Measurements from ENCODE around the gene CIDEB. TPM values are rescaled to one million over a fixed set of nuclear protein-coding genes. Genes with fewer than 3 reads are reported as not detected.
A peak's percentile ranks its signal among the peaks of the same experiment; 100 is the strongest.

Gene CIDEB
- total and polyA plus RNA-seq, 10 of the 15 experiments (the other 5 are each of a cell fraction or from before 2014, with no cell fraction given), result 0.34 to 6.3 (median 3.2) TPM

DNA sequence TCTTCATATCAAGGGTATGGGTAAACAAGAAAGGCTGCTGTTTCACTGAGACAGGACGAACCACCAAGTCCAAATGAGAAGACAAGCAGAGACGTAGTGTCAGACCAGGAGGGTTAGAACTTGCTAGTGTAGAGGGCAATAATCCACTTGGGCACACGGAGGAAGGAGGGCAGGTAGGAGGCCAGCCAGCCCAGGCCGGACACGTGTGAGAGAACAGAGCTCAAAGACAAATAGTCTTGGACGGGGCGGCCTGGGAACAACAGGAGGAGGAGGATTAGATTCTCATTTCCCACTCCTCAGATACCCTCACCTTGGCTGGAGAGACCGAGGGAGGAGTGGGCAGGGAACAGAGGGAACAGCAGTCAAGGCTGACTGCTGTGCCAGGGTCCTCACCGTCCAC lies 17.0 kb downstream of the CIDEB start:
- H3K27ac ChIP-seq (ENCODE audit: control insufficient read depth, insufficient read depth), result no peak overlapping the region
- CTCF ChIA-PET, result interaction anchor here (0.7 to 13.4 kb wide), 7 partner anchors 9 to 94 kb away, joined by 3 to 269 read pairs (median 11); partner anchors contain the start of genes CIDEB, DHRS1, NOP9 and RABGGTA
- H4K20me1 ChIP-seq (ENCODE audit: control insufficient read depth, insufficient read depth), result no peaks in the 10 kb centered on the region
- H3K9me3 ChIP-seq (replicated peaks; ENCODE audit: control insufficient read depth, insufficient read depth, low read length), result no peaks in the 10 kb centered on the region
- H3K79me2 ChIP-seq (ENCODE audit: control insufficient read depth, insufficient read depth, low read length), result no peaks in the 10 kb centered on the region
- H3K36me3 ChIP-seq (ENCODE audit: control insufficient read depth in 2 of 2, insufficient read depth in 2 of 2, low read length in 1 of 2), result peaks cover 13 to 29% of the 10 kb centered on the region in 2 experiments
- RAD21 ChIA-PET (ENCODE audit: unreplicated experiment), result interaction anchor here (1.7 to 3.0 kb wide), 4 partner anchors 9 to 48 kb away, joined by 5 to 16 read pairs (median 10); partner anchors contain the start of genes DHRS1, NOP9 and TINF2
- peaks cover 11% of the 10 kb centered on the region for H3K4me1 ChIP-seq (ENCODE audit: control insufficient read depth, insufficient read depth, low read length)
- POLR2A ChIA-PET, result interaction anchor here (0.9 to 2.5 kb wide), 4 partner anchors 10 to 78 kb away, joined by 4 to 9 read pairs (median 6); partner anchors contain the start of gene TINF2
- ATAC-seq, result no peak
- no peak for DNase-seq (ENCODE audit: low read depth, low spot score)
- H2AFZ ChIP-seq (ENCODE audit: control insufficient read depth, low read depth, low read length), result no peak overlapping the region
- H3K27me3 ChIP-seq (replicated peaks in 1 of 2; ENCODE audit: control insufficient read depth in 2 of 2, insufficient read depth in 2 of 2, low read length in 1 of 2), result no peaks in the 10 kb centered on the region
- intact Hi-C loops (cut with micrococcal nuclease; ENCODE audit: unreplicated experiment) (no loop called here), in situ Hi-C loops (cut with MboI) (no loop called here)
- SMC1A ChIA-PET (ENCODE audit: uncharacterized antibody, unreplicated experiment), result interaction anchor here (1.1 to 3.0 kb wide), 7 partner anchors 9 to 49 kb away, joined by 3 to 18 read pairs (median 8); partner anchors contain the start of genes CIDEB, DHRS1, NOP9 and RABGGTA
- FAIRE-seq, result no peak
- TF ChIP-seq YBX1 (IDR thresholded peaks at IDR 0.05), result no peak
- no peak overlapping the region for H3K4me2 ChIP-seq (ENCODE audit: control insufficient read depth, insufficient read depth)
- WGBS (ENCODE audit: insufficient coverage, insufficient replicate concordance, low lambda C conversion rate, missing lambda C conversion rate), result 84% methylated on average over 9 of the region's 9 CpGs
- H3K4me3 ChIP-seq, result no peak overlapping the region
- no TSS peak for BruUV-seq (replicated peaks)
- no peak overlapping the region for H3K9ac ChIP-seq (ENCODE audit: control insufficient read depth, insufficient read depth, low read length)

- peak overlapping the region; percentile 42 for H3K4me2 ChIP-seq (ENCODE audit: control insufficient read depth, insufficient read depth)
- in situ Hi-C loops (cut with MboI), result no loop called here
- no peaks in the 10 kb centered on the region for H3K79me2 ChIP-seq (ENCODE audit: control insufficient read depth, insufficient read depth, low read length)
- POLR2A ChIA-PET, result interaction anchor here (0.6 to 2.5 kb wide), 8 partner anchors 9 to 161 kb away, joined by 3 to 9 read pairs (median 5); partner anchors contain the start of genes CHMP4A and TINF2
- BruUV-seq (replicated peaks), result no TSS peak
- ATAC-seq, result peak; percentile 95
- H4K20me1 ChIP-seq (ENCODE audit: control insufficient read depth, insufficient read depth), result no peaks in the 10 kb centered on the region
- peaks cover 11% of the 10 kb centered on the region for H3K4me1 ChIP-seq (ENCODE audit: control insufficient read depth, insufficient read depth, low read length)
- CTCF ChIA-PET, result interaction anchor here (0.9 to 13.4 kb wide), 9 partner anchors 10 to 142 kb away, joined by 3 to 269 read pairs (median 5); partner anchors contain the start of genes CIDEB, DHRS1, NOP9 and RABGGTA
- SMC1A ChIA-PET (ENCODE audit: uncharacterized antibody, unreplicated experiment), result interaction anchor here (0.6 to 3.0 kb wide), 10 partner anchors 8 to 48 kb away, joined by 3 to 18 read pairs (median 6); partner anchors contain the start of genes CIDEB, LTB4R2, RABGGTA and TINF2
- H3K27me3 ChIP-seq (replicated peaks in 1 of 2; ENCODE audit: control insufficient read depth in 2 of 2, insufficient read depth in 2 of 2, low read length in 1 of 2), result no peaks in the 10 kb centered on the region
- no peak overlapping the region for H3K4me3 ChIP-seq
- no peak overlapping the region for H2AFZ ChIP-seq (ENCODE audit: control insufficient read depth, low read depth, low read length)
- 0 out of 2 replicates have a peak overlapping the region, but pooled peaks have one; percentile 24 for H3K27ac ChIP-seq (ENCODE audit: control insufficient read depth, insufficient read depth)
- no peaks in the 10 kb centered on the region for H3K9me3 ChIP-seq (replicated peaks; ENCODE audit: control insufficient read depth, insufficient read depth, low read length)
- DNase-seq (ENCODE audit: low read depth, low spot score), result no peak
- no peak for FAIRE-seq
- WGBS (ENCODE audit: insufficient coverage, insufficient replicate concordance, low lambda C conversion rate, missing lambda C conversion rate), result 38% methylated on average over 6 of the region's 6 CpGs
- peaks cover 12 to 26% of the 10 kb centered on the region in 2 experiments for H3K36me3 ChIP-seq (ENCODE audit: control insufficient read depth in 2 of 2, insufficient read depth in 2 of 2, low read length in 1 of 2)
- intact Hi-C loops (cut with micrococcal nuclease; ENCODE audit: unreplicated experiment), result no loop called here
- RAD21 ChIA-PET (ENCODE audit: unreplicated experiment), result interaction anchor here (0.9 to 3.0 kb wide), 5 partner anchors 10 to 74 kb away, joined by 4 to 16 read pairs (median 6); partner anchors contain the start of genes DHRS1, MDP1, NOP9 and TINF2
- H3K9ac ChIP-seq (ENCODE audit: control insufficient read depth, insufficient read depth, low read length), result no peak overlapping the region
- TF ChIP-seq EED (IDR thresholded peaks at IDR 0.05; ENCODE audit: low read depth) (no peak), TCF3 (IDR thresholded peaks at IDR 0.05; ENCODE audit: borderline replicate concordance, insufficient read depth, low read depth, low read length) (no peak), BCL3 (IDR thresholded peaks at IDR 0.05; ENCODE audit: borderline replicate concordance, insufficient read depth, low read depth, low read length, poor library complexity, severe bottlenecking) (peak; percentile 49), NFYB (IDR thresholded peaks at IDR 0.05; ENCODE audit: insufficient read depth, low read depth, low read length) (no peak), BHLHE40 (IDR thresholded peaks at IDR 0.05; ENCODE audit: borderline replicate concordance in 1 of 2, low read depth in 2 of 2, low read length in 1 of 2) (peak in 1 of 2 experiments; percentile 7; a peak in 1 of 4 replicates), PAX5 (IDR thresholded peaks at IDR 0.05; ENCODE audit: borderline replicate concordance, low read depth, low read length) (no peak)
- TF ChIP-seq, protein P1, sequence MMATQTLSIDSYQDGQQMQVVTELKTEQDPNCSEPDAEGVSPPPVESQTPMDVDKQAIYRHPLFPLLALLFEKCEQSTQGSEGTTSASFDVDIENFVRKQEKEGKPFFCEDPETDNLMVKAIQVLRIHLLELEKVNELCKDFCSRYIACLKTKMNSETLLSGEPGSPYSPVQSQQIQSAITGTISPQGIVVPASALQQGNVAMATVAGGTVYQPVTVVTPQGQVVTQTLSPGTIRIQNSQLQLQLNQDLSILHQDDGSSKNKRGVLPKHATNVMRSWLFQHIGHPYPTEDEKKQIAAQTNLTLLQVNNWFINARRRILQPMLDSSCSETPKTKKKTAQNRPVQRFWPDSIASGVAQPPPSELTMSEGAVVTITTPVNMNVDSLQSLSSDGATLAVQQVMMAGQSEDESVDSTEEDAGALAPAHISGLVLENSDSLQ (IDR thresholded peaks at IDR 0.05), result peak; percentile 62; the same call in 1 of the 2 replicates
- TF ChIP-seq, protein P2, sequence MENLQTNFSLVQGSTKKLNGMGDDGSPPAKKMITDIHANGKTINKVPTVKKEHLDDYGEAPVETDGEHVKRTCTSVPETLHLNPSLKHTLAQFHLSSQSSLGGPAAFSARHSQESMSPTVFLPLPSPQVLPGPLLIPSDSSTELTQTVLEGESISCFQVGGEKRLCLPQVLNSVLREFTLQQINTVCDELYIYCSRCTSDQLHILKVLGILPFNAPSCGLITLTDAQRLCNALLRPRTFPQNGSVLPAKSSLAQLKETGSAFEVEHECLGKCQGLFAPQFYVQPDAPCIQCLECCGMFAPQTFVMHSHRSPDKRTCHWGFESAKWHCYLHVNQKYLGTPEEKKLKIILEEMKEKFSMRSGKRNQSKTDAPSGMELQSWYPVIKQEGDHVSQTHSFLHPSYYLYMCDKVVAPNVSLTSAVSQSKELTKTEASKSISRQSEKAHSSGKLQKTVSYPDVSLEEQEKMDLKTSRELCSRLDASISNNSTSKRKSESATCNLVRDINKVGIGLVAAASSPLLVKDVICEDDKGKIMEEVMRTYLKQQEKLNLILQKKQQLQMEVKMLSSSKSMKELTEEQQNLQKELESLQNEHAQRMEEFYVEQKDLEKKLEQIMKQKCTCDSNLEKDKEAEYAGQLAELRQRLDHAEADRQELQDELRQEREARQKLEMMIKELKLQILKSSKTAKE (IDR thresholded peaks at IDR 0.05; ENCODE audit: low read depth, poor library complexity, severe bottlenecking), result peak; percentile 29
Observed at GRCh38 chr14:24289649-24290280, 18.0 kb downstream of the CIDEB start.
